Measurements from ENCODE around the gene TUBB4B.
A peak's percentile ranks its signal among the peaks of the same experiment; 100 is the strongest.

Gene TUBB4B

GRCh38 chr9:137212520-137212919 lies 28.6 kb upstream of the TUBB4B start:
- DNase-seq (ENCODE audit: low read depth in 3 of 3), result no peak

GRCh38 chr9:137213160-137214060 lies 27.7 kb upstream of the TUBB4B start:
- DNase-seq (ENCODE audit: low read depth in 3 of 3), result no peak

GRCh38 chr9:137214620-137215019 lies 26.5 kb upstream of the TUBB4B start:
- DNase-seq (ENCODE audit: low read depth in 3 of 3), result no peak

GRCh38 chr9:137215196-137215986 lies 25.7 kb upstream of the TUBB4B start:
- no peak for DNase-seq (ENCODE audit: low read depth in 3 of 3)

- no peak for DNase-seq (ENCODE audit: low read depth in 3 of 3)
Measured at GRCh38 chr9:137216188-137216965, 24.7 kb upstream of the TUBB4B start.

- no peak for DNase-seq (ENCODE audit: low read depth in 3 of 3)
Measured at GRCh38 chr9:137217276-137218211, 23.5 kb upstream of the TUBB4B start.

- no peak for DNase-seq (ENCODE audit: low read depth in 3 of 3)
Measured at GRCh38 chr9:137218212-137218753, 22.8 kb upstream of the TUBB4B start.

GRCh38 chr9:137218754-137219271 lies 22.3 kb upstream of the TUBB4B start:
- no peak for DNase-seq (ENCODE audit: low read depth in 3 of 3)

- no peak for DNase-seq (ENCODE audit: low read depth in 3 of 3)
Measured at GRCh38 chr9:137219757-137220316, 21.2 kb upstream of the TUBB4B start.

GRCh38 chr9:137220317-137221094 lies 20.6 kb upstream of the TUBB4B start:
- DNase-seq (ENCODE audit: low read depth in 3 of 3), result no peak

- DNase-seq (ENCODE audit: low read depth in 3 of 3), result no peak
Measured at GRCh38 chr9:137221095-137221505, 20.0 kb upstream of the TUBB4B start.

- DNase-seq (ENCODE audit: low read depth in 3 of 3), result no peak
Measured at GRCh38 chr9:137221506-137222111, 19.5 kb upstream of the TUBB4B start.

GRCh38 chr9:137222190-137223077 lies 18.7 kb upstream of the TUBB4B start, which contains the start of gene RNF208:
RNF208 (minus strand) TSS chr9:137222240; CDS start chr9:137221212, 1,028 bp downstream.
- no peak for DNase-seq (ENCODE audit: low read depth in 3 of 3)

- peak; percentile 98 to 99 (median 98) for DNase-seq (ENCODE audit: low read depth in 3 of 3)
Measured at GRCh38 chr9:137223078-137223970, 17.8 kb upstream of the TUBB4B start.

GRCh38 chr9:137224830-137225694 lies 16.0 kb upstream of the TUBB4B start, which contains the start of gene CYSRT1:
CYSRT1 (plus strand) TSS chr9:137225174; CDS start chr9:137225622, 448 bp downstream.
- DNase-seq (ENCODE audit: low read depth in 3 of 3), result no peak

All from stimulated activated CD4-positive, alpha-beta T cell treated with anti-CD3 and anti-CD28 coated beads, TNF-alpha, amount 100 ng/mL, for 4 hours (primary cell).